ENCODE results near the gene STMN3. TPM values are rescaled to one million over a fixed set of nuclear protein-coding genes. Genes with fewer than 3 reads are reported as not detected.
A peak's percentile ranks its signal among the peaks of the same experiment; 100 is the strongest.

STMN3 gene
- total and polyA plus RNA-seq, 8 donors, result 4.4 to 37.8 (median 9.7) TPM

DNA sequence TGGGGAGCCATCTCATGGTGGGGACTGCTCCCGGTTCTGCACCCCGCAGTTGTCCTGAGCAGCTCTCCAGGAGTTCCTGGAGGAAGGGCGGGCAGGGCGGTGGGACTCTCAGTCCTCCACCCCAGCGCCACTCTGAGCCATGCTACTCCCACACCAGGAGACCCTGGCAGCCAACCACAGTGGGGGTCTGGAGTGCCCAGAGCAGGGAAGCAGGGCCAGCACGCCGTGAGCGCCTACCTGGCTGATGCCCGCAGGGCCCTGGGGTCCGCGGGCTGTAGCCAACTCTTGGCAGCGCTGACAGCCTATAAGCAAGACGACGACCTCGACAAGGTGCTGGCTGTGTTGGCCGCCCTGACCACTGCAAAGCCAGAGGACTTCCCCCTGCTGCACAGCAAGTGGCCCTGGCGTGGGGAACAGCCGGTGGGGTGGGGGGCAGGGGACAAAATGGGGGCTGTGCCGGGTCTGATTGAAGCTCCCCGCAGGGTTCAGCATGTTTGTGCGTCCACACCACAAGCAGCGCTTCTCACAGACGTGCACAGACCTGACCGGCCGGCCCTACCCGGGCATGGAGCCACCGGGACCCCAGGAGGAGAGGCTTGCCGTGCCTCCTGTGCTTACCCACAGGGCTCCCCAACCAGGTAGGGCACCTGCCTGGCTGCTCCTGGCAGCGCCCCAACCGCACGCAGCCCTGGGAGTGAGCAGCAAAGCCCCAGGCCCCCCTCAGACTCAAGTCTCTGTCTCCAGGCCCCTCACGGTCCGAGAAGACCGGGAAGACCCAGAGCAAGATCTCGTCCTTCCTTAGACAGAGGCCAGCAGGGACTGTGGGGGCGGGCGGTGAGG, 41.6 kb upstream of the STMN3 start:
- FAIRE-seq, result no peak
- Histone ChIP-seq H3K27ac (no peak overlapping the region), H3K4me3 (no peak overlapping the region), H3K4me1 (peaks cover 0 to 12% (median 0%) of the 10 kb centered on the region in 3 donors), H3K9me3 (no peaks in the 10 kb centered on the region), H3K27me3 (no peaks in the 10 kb centered on the region), H3K36me3 (no peaks in the 10 kb centered on the region)
- ATAC-seq, result no peak
- peak in 2 of 6 donors; percentile 44 to 84 for DNase-seq
- WGBS, 2 donors, result 93 to 94% methylated on average over 36 to 37 of the region's 37 CpGs
- intact Hi-C loops (cut with DNase I), result no loop called here
- TF ChIP-seq, protein P1, sequence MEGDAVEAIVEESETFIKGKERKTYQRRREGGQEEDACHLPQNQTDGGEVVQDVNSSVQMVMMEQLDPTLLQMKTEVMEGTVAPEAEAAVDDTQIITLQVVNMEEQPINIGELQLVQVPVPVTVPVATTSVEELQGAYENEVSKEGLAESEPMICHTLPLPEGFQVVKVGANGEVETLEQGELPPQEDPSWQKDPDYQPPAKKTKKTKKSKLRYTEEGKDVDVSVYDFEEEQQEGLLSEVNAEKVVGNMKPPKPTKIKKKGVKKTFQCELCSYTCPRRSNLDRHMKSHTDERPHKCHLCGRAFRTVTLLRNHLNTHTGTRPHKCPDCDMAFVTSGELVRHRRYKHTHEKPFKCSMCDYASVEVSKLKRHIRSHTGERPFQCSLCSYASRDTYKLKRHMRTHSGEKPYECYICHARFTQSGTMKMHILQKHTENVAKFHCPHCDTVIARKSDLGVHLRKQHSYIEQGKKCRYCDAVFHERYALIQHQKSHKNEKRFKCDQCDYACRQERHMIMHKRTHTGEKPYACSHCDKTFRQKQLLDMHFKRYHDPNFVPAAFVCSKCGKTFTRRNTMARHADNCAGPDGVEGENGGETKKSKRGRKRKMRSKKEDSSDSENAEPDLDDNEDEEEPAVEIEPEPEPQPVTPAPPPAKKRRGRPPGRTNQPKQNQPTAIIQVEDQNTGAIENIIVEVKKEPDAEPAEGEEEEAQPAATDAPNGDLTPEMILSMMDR (IDR thresholded peaks at IDR 0.05), result no peak

DNA sequence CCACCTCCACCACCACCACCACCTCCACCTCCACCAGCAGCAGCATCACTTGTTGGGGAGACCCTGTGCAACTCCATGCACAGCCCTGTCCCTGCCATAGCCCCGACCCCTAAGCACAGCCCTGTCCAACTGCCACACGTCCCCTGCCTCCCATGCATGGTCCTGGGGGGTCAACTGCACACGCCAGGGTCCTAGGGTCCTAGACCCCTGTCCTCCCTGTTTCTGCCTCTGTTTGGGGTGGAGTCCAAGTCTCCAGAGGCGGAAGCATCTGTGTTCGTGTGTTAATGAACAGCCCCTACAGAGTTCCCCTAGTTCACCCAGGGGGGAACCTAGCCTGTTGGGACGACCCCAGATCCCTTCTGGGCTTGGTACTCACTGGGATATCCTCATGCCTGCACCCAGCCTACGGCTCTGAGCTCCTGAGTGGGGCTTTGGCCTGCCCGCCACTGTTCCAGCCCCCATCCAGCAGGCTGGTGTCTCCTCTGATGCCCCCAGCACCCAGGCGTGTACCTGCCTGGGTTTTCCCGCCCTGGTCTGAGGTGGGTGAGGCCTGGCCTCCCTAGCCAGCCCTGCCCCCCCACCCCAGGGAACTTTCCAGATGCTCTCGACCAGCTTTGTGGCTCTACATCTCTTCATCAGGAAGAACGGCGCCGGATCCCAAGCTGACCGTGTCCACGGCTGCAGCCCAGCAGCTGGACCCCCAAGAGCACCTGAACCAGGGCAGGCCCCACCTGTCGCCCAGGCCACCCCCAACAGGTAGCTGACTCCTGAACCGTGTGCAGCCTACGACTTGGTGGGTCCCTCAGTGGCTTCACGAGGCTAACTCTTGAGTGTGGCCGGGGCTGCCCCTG, 40.7 kb upstream of the STMN3 start:
- H3K9me3 ChIP-seq, result no peaks in the 10 kb centered on the region
- no peak overlapping the region for H3K4me3 ChIP-seq
- 86 to 92% methylated on average over 21 of the region's 21 CpGs for WGBS, 2 donors
- TF ChIP-seq, protein P1 (IDR thresholded peaks at IDR 0.05), result no peak
- no peaks in the 10 kb centered on the region for H3K36me3 ChIP-seq
- no peak overlapping the region for H3K27ac ChIP-seq
- H3K4me1 ChIP-seq, result peaks cover 0 to 12% (median 0%) of the 10 kb centered on the region in 3 donors
- DNase-seq (peak in 2 of 6 donors; percentile 39 to 45), FAIRE-seq (no peak), ATAC-seq (no peak)
- intact Hi-C loops (cut with DNase I), result no loop called here
- H3K27me3 ChIP-seq, result no peaks in the 10 kb centered on the region

DNA sequence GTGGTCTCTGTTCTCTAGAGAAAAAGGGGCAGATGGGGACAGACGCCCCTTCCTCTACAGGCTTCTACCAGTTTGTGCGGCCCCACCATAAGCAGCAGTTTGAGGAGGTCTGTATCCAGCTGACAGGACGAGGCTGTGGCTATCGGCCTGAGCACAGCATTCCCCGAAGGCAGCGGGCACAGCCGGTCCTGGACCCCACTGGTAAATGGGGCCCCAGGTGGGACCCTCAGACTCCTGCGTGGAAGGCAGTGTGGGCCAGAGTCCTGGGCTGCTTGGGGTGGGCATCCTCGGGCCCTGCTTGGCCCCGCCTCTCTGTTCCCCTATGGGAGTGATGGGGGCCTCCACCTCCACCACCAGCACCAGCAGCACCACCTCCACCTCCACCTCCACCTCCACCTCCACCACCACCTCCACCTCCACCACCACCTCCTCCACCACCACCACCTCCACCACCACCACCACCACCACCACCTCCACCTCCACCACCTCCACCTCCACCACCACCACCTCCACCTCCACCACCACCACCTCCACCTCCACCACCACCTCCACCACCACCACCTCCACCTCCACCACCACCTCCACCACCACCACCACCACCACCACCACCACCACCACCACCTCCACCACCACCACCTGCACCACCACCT, 40.0 kb upstream of the STMN3 start:
- Histone ChIP-seq H3K27me3 (no peaks in the 10 kb centered on the region), H3K9me3 (no peaks in the 10 kb centered on the region), H3K36me3 (no peaks in the 10 kb centered on the region), H3K4me3 (no peak overlapping the region), H3K4me1 (peaks cover 0 to 12% (median 0%) of the 10 kb centered on the region in 3 donors), H3K27ac (no peak overlapping the region)
- intact Hi-C loops (cut with DNase I), result no loop called here
- 88 to 90% methylated on average over 10 of the region's 10 CpGs for WGBS, 2 donors
- peak in 2 of 6 donors; percentile 31 to 60 for DNase-seq
- FAIRE-seq, result no peak
- TF ChIP-seq, protein P1 (IDR thresholded peaks at IDR 0.05), result no peak
- ATAC-seq, result no peak

DNA sequence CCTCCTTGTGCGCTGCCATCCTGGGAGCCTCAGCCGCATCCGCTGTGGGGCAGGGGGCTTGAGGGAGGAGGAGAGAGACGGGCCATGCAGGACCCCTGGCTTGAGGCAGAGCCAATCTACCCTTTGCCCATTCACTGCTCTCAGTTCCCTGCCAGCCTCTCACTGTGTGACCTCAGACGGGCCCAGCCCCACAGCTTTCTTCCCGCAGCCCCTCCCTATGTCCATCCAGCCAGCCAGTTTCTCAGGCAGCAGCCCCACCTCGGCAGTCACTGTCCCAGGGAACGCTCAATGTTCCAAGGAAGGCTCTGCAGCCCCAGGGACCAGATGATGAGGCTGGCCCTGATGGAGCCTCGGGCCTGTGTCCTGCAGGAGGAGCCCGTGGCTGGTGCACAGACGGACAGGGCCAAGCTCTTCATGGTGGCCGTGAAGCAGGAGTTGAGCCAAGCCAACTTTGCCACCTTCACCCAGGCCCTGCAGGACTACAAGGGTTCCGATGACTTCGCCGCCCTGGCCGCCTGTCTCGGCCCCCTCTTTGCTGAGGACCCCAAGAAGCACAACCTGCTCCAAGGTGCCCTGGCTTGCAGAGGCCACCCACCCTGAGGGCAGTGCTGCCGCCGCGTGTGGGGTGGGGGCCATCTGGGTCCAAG, 39.3 kb upstream of the STMN3 start:
- ATAC-seq (peak in 1 of 4 donors; percentile 5), FAIRE-seq (no peak), DNase-seq (peak in 2 of 6 donors; percentile 26 to 76)
- TF ChIP-seq, protein P1 (IDR thresholded peaks at IDR 0.05), result no peak
- Histone ChIP-seq H3K4me1 (peaks cover 0 to 12% (median 0%) of the 10 kb centered on the region in 3 donors), H3K4me3 (no peak overlapping the region), H3K27ac (no peak overlapping the region), H3K27me3 (no peaks in the 10 kb centered on the region), H3K36me3 (no peaks in the 10 kb centered on the region), H3K9me3 (no peaks in the 10 kb centered on the region)
- WGBS, 2 donors, result 72 to 73% methylated on average over 18 to 20 of the region's 20 CpGs
- intact Hi-C loops (cut with DNase I), result no loop called here
